Ascending aorta (tissue), 2 donors: ENCODE results near the gene PRICKLE1. TPM values are rescaled to one million over a fixed set of nuclear protein-coding genes. Genes with fewer than 3 reads are reported as not detected.

Experiments
- DNase-seq, 2 donors: peaks; one replicate each; pipeline ENCODE4 v3.0.0-alpha.2; 2019; ENCODE audit warnings: low spot score in 2 of 2
- H3K27ac ChIP-seq, 2 donors: fragments of 200-600 bp; sonication (generic); one replicate each; pipeline ENCODE4 v1.5.1; 2016 to 2017; ENCODE audit warnings: mild to moderate bottlenecking in 1 of 2
- H3K27me3 ChIP-seq: fragments of 200-600 bp; sonication (generic); one replicate; pipeline ENCODE4 v1.5.1; 2017
- H3K36me3 ChIP-seq, 2 donors: fragments of 200-600 bp; sonication (generic); one replicate each; pipeline ENCODE4 v1.5.1; 2016
- H3K4me1 ChIP-seq, 2 donors: fragments of 200-600 bp; sonication (generic); one replicate each; pipeline ENCODE4 v1.5.1; 2016 to 2017; ENCODE audit warnings: mild to moderate bottlenecking in 1 of 2
- H3K4me3 ChIP-seq, 2 donors: fragments of 200-600 bp; sonication (generic); one replicate each; pipeline ENCODE4 v1.5.1; 2016 to 2017; ENCODE audit warnings: mild to moderate bottlenecking in 1 of 2
- H3K9me3 ChIP-seq, 2 donors: fragments of 200-600 bp; sonication (generic); one replicate each; pipeline ENCODE4 v1.5.1; 2016
- CTCF ChIP-seq, 3 experiments: fragments of 200-600 bp in 2 of 3; fragments of 450-650 bp in 1 of 3; sonication (generic) in 2 of 3; IDR thresholded peaks; one replicate each; pipeline ENCODE4 v1.5.1; 2016 to 2019; ENCODE audit warnings: antibody characterized with exemption in 3 of 3, mild to moderate bottlenecking in 1 of 3, moderate library complexity in 1 of 3
- intact Hi-C: fragments of 100-400 bp; cut with DNase I; formaldehyde crosslinking; loops from one replicate; pipeline ENCODE4 v1.15.1; 2023
- total RNA-seq: library from RNA; depleted of rRNA; stranded (reverse); fragments of >200 nt; gene quantifications from one replicate; pipeline ENCODE4 v1.1.0, GENCODE V29; 2016

PRICKLE1 gene
- total RNA-seq, 1 donor from 2014 or later = 1.8 TPM

GRCh38 chr12:42469355-42470175, 120.0 kb downstream of the PRICKLE1 start:
- H3K36me3 ChIP-seq = peaks cover 10% of the 10 kb centered on the region in 2 donors
- H3K4me1 ChIP-seq = no peaks in the 10 kb centered on the region
- no peak for DNase-seq
- H3K27me3 ChIP-seq = no peaks in the 10 kb centered on the region
- TF ChIP-seq CTCF (IDR thresholded peaks at IDR 0.05) = no peak
- no peak overlapping the region for H3K27ac ChIP-seq
- H3K4me3 ChIP-seq = peak overlapping the region in 1 of 2 donors; percentile 19
- no peaks in the 10 kb centered on the region for H3K9me3 ChIP-seq
- intact Hi-C loops = no loop called here

GRCh38 chr12:42468921-42469320, 120.6 kb downstream of the PRICKLE1 start:
- no peak for DNase-seq
- no peak for TF ChIP-seq CTCF (IDR thresholded peaks at IDR 0.05)
- no peaks in the 10 kb centered on the region for H3K4me1 ChIP-seq
- H3K9me3 ChIP-seq = no peaks in the 10 kb centered on the region
- no peaks in the 10 kb centered on the region for H3K27me3 ChIP-seq
- intact Hi-C loops = no loop called here
- H3K36me3 ChIP-seq = peaks cover 15 to 16% of the 10 kb centered on the region in 2 donors
- H3K4me3 ChIP-seq = peak overlapping the region in 1 of 2 donors; percentile 19
- no peak overlapping the region for H3K27ac ChIP-seq

GRCh38 chr12:42468341-42468821, 121.2 kb downstream of the PRICKLE1 start:
- no peak for TF ChIP-seq CTCF (IDR thresholded peaks at IDR 0.05)
- no peak for DNase-seq
- Histone ChIP-seq H3K4me1 (no peaks in the 10 kb centered on the region), H3K9me3 (no peaks in the 10 kb centered on the region), H3K27ac (no peak overlapping the region), H3K4me3 (peak overlapping the region in 1 of 2 donors; percentile 19), H3K36me3 (peaks cover 15 to 16% of the 10 kb centered on the region in 2 donors), H3K27me3 (no peaks in the 10 kb centered on the region)
- intact Hi-C loops = no loop called here

- intact Hi-C loops = no loop called here
- TF ChIP-seq CTCF (IDR thresholded peaks at IDR 0.05) = no peak
- DNase-seq = no peak
- no peak overlapping the region for H3K4me3 ChIP-seq
- H3K36me3 ChIP-seq = peaks cover 16 to 24% of the 10 kb centered on the region in 2 donors
- no peaks in the 10 kb centered on the region for H3K4me1 ChIP-seq
- no peaks in the 10 kb centered on the region for H3K9me3 ChIP-seq
- H3K27me3 ChIP-seq = no peaks in the 10 kb centered on the region
- no peak overlapping the region for H3K27ac ChIP-seq
These were observed 125.9 kb downstream of the PRICKLE1 start for GRCh38 chr12:42463671-42464070.

GRCh38 chr12:42462486-42462885, 127.1 kb downstream of the PRICKLE1 start:
- intact Hi-C loops = no loop called here
- H3K27ac ChIP-seq = no peak overlapping the region
- DNase-seq = no peak
- TF ChIP-seq CTCF (IDR thresholded peaks at IDR 0.05) = no peak
- H3K4me1 ChIP-seq = no peaks in the 10 kb centered on the region
- H3K36me3 ChIP-seq = peaks cover 16 to 24% of the 10 kb centered on the region in 2 donors
- H3K27me3 ChIP-seq = no peaks in the 10 kb centered on the region
- no peak overlapping the region for H3K4me3 ChIP-seq
- H3K9me3 ChIP-seq = no peaks in the 10 kb centered on the region
